ENCODE measurements around the gene PBXIP1. TPM values are rescaled to one million over a fixed set of nuclear protein-coding genes. Genes with fewer than 3 reads are reported as not detected.

The PBXIP1 gene
- total RNA-seq, 1 experiment from 2014 or later = 26.5 TPM

DNA sequence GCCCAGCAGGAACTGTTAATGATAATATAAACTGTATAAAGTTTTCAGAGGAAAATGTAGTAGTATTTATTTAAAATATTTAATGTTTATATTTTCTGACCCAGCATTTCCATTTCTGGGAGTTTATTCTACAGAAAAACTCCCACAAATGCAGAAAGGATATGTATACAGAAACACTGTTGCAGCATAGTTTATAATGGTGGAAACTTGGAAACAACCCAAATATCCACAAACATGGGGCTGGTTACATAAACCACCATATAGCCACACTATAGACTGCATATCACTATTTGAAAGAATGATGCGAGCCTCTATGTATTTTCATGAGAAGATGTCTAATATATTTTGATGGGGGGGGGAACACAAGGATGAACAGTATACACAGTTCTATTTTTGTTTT lies 54.3 kb downstream of the PBXIP1 start (continued):
- no peak for TF ChIP-seq ESRRA (CRISPR knock-in tag; IDR thresholded peaks at IDR 0.05; ENCODE audit: borderline replicate concordance)
- TF ChIP-seq PRRX2 (CRISPR knock-in tag; IDR thresholded peaks at IDR 0.05) = no peak
- TF ChIP-seq ELF4 (CRISPR knock-in tag; IDR thresholded peaks at IDR 0.05; ENCODE audit: low read depth) = no peak
- TF ChIP-seq, protein P1, sequence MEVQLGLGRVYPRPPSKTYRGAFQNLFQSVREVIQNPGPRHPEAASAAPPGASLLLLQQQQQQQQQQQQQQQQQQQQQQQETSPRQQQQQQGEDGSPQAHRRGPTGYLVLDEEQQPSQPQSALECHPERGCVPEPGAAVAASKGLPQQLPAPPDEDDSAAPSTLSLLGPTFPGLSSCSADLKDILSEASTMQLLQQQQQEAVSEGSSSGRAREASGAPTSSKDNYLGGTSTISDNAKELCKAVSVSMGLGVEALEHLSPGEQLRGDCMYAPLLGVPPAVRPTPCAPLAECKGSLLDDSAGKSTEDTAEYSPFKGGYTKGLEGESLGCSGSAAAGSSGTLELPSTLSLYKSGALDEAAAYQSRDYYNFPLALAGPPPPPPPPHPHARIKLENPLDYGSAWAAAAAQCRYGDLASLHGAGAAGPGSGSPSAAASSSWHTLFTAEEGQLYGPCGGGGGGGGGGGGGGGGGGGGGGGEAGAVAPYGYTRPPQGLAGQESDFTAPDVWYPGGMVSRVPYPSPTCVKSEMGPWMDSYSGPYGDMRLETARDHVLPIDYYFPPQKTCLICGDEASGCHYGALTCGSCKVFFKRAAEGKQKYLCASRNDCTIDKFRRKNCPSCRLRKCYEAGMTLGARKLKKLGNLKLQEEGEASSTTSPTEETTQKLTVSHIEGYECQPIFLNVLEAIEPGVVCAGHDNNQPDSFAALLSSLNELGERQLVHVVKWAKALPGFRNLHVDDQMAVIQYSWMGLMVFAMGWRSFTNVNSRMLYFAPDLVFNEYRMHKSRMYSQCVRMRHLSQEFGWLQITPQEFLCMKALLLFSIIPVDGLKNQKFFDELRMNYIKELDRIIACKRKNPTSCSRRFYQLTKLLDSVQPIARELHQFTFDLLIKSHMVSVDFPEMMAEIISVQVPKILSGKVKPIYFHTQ (CRISPR knock-in tag; IDR thresholded peaks at IDR 0.05) = no peak
- no peak for TF ChIP-seq SMAD4 (CRISPR knock-in tag; IDR thresholded peaks at IDR 0.05)
- TF ChIP-seq ZNF416 (CRISPR knock-in tag; IDR thresholded peaks at IDR 0.05) = no peak

DNA sequence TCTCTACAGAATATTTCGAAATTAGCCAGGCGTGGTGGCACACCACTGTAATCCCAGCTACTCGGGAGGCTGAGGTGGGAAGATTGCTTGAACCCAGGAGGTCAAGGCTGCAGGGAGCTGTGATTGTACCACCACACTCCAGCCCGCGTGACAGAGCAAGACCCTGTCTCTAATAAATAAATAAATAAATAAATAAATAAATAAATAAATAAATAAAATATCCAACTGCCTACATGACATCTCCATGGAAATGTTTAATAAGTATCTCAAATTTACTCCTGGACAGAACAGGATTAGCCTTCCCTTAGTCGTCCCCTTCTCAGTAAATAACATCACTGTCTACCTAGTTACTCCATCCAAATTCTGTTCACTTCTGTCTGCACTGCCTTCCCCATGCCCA lies 56.9 kb downstream of the PBXIP1 start:
- Mint-ChIP-seq H3K9me3 (no peaks in the 10 kb centered on the region), H3K4me1 (no peaks in the 10 kb centered on the region), H3K27ac (no peak overlapping the region), H3K27me3 (ENCODE audit: low read depth) (no peaks in the 10 kb centered on the region; the same call in 1 of the 2 replicates), H3K36me3 (no peaks in the 10 kb centered on the region), H3K4me3 (no peak overlapping the region)
- ATAC-seq = no peak
- no peak for DNase-seq (ENCODE audit: low spot score)
- ChIA-PET CTCF (no interaction called here), POLR2A (interaction anchor here (0.7 kb wide), 1 partner anchor 81 kb away, joined by 3 read pairs; no protein-coding TSS in a partner anchor)
- no peak for TF ChIP-seq ELF4 (CRISPR knock-in tag; IDR thresholded peaks at IDR 0.05; ENCODE audit: low read depth)
- TF ChIP-seq, protein P2, sequence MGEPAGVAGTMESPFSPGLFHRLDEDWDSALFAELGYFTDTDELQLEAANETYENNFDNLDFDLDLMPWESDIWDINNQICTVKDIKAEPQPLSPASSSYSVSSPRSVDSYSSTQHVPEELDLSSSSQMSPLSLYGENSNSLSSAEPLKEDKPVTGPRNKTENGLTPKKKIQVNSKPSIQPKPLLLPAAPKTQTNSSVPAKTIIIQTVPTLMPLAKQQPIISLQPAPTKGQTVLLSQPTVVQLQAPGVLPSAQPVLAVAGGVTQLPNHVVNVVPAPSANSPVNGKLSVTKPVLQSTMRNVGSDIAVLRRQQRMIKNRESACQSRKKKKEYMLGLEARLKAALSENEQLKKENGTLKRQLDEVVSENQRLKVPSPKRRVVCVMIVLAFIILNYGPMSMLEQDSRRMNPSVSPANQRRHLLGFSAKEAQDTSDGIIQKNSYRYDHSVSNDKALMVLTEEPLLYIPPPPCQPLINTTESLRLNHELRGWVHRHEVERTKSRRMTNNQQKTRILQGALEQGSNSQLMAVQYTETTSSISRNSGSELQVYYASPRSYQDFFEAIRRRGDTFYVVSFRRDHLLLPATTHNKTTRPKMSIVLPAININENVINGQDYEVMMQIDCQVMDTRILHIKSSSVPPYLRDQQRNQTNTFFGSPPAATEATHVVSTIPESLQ (CRISPR knock-in tag; IDR thresholded peaks at IDR 0.05) = no peak
- TF ChIP-seq, protein P3, sequence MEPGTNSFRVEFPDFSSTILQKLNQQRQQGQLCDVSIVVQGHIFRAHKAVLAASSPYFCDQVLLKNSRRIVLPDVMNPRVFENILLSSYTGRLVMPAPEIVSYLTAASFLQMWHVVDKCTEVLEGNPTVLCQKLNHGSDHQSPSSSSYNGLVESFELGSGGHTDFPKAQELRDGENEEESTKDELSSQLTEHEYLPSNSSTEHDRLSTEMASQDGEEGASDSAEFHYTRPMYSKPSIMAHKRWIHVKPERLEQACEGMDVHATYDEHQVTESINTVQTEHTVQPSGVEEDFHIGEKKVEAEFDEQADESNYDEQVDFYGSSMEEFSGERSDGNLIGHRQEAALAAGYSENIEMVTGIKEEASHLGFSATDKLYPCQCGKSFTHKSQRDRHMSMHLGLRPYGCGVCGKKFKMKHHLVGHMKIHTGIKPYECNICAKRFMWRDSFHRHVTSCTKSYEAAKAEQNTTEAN (CRISPR knock-in tag; IDR thresholded peaks at IDR 0.05) = no peak
- TF ChIP-seq SP1 (CRISPR knock-in tag; conservative IDR thresholded peaks at IDR 0.05) = no peak
- TF ChIP-seq, protein P4, sequence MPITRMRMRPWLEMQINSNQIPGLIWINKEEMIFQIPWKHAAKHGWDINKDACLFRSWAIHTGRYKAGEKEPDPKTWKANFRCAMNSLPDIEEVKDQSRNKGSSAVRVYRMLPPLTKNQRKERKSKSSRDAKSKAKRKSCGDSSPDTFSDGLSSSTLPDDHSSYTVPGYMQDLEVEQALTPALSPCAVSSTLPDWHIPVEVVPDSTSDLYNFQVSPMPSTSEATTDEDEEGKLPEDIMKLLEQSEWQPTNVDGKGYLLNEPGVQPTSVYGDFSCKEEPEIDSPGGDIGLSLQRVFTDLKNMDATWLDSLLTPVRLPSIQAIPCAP (CRISPR knock-in tag; IDR thresholded peaks at IDR 0.05) = no peak
- TF ChIP-seq, protein P5, sequence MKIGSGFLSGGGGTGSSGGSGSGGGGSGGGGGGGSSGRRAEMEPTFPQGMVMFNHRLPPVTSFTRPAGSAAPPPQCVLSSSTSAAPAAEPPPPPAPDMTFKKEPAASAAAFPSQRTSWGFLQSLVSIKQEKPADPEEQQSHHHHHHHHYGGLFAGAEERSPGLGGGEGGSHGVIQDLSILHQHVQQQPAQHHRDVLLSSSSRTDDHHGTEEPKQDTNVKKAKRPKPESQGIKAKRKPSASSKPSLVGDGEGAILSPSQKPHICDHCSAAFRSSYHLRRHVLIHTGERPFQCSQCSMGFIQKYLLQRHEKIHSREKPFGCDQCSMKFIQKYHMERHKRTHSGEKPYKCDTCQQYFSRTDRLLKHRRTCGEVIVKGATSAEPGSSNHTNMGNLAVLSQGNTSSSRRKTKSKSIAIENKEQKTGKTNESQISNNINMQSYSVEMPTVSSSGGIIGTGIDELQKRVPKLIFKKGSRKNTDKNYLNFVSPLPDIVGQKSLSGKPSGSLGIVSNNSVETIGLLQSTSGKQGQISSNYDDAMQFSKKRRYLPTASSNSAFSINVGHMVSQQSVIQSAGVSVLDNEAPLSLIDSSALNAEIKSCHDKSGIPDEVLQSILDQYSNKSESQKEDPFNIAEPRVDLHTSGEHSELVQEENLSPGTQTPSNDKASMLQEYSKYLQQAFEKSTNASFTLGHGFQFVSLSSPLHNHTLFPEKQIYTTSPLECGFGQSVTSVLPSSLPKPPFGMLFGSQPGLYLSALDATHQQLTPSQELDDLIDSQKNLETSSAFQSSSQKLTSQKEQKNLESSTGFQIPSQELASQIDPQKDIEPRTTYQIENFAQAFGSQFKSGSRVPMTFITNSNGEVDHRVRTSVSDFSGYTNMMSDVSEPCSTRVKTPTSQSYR (CRISPR knock-in tag; IDR thresholded peaks at IDR 0.05) = no peak
- TF ChIP-seq GTF2I (CRISPR knock-in tag; conservative IDR thresholded peaks at IDR 0.05) = no peak
- TF ChIP-seq, protein P6, sequence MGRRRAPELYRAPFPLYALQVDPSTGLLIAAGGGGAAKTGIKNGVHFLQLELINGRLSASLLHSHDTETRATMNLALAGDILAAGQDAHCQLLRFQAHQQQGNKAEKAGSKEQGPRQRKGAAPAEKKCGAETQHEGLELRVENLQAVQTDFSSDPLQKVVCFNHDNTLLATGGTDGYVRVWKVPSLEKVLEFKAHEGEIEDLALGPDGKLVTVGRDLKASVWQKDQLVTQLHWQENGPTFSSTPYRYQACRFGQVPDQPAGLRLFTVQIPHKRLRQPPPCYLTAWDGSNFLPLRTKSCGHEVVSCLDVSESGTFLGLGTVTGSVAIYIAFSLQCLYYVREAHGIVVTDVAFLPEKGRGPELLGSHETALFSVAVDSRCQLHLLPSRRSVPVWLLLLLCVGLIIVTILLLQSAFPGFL (CRISPR knock-in tag; IDR thresholded peaks at IDR 0.05; ENCODE audit: borderline replicate concordance) = no peak
- no peak for TF ChIP-seq ZNF219 (CRISPR knock-in tag; IDR thresholded peaks at IDR 0.05; ENCODE audit: borderline replicate concordance)
- TF ChIP-seq, protein P7, sequence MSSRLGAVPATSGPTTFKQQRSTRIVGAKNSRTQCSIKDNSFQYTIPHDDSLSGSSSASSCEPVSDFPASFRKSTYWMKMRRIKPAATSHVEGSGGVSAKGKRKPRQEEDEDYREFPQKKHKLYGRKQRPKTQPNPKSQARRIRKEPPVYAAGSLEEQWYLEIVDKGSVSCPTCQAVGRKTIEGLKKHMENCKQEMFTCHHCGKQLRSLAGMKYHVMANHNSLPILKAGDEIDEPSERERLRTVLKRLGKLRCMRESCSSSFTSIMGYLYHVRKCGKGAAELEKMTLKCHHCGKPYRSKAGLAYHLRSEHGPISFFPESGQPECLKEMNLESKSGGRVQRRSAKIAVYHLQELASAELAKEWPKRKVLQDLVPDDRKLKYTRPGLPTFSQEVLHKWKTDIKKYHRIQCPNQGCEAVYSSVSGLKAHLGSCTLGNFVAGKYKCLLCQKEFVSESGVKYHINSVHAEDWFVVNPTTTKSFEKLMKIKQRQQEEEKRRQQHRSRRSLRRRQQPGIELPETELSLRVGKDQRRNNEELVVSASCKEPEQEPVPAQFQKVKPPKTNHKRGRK (CRISPR knock-in tag; IDR thresholded peaks at IDR 0.05; ENCODE audit: borderline replicate concordance) = no peak
- no peak for TF ChIP-seq ZNF396 (CRISPR knock-in tag; IDR thresholded peaks at IDR 0.05; ENCODE audit: borderline replicate concordance)
- no peak for TF ChIP-seq NFYB (CRISPR knock-in tag; conservative IDR thresholded peaks at IDR 0.05; ENCODE audit: low read depth)
- no peak for TF ChIP-seq TCF7 (CRISPR knock-in tag; IDR thresholded peaks at IDR 0.05; ENCODE audit: low read depth)
- no peak for TF ChIP-seq MYBL2 (CRISPR knock-in tag; IDR thresholded peaks at IDR 0.05)
- TF ChIP-seq, protein P8, sequence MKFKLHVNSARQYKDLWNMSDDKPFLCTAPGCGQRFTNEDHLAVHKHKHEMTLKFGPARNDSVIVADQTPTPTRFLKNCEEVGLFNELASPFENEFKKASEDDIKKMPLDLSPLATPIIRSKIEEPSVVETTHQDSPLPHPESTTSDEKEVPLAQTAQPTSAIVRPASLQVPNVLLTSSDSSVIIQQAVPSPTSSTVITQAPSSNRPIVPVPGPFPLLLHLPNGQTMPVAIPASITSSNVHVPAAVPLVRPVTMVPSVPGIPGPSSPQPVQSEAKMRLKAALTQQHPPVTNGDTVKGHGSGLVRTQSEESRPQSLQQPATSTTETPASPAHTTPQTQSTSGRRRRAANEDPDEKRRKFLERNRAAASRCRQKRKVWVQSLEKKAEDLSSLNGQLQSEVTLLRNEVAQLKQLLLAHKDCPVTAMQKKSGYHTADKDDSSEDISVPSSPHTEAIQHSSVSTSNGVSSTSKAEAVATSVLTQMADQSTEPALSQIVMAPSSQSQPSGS (CRISPR knock-in tag; IDR thresholded peaks at IDR 0.05; ENCODE audit: borderline replicate concordance, low read depth) = no peak
- no peak for TF ChIP-seq PRRX2 (CRISPR knock-in tag; IDR thresholded peaks at IDR 0.05)

Data from WTC11 (cell line).